Measurements from ENCODE around the gene CORO2B. TPM values are rescaled to one million over a fixed set of nuclear protein-coding genes. Genes with fewer than 3 reads are reported as not detected.

Gene CORO2B
- total and polyA plus RNA-seq, 2 experiments from 2014 or later, result 2.9 to 3.0 TPM

DNA sequence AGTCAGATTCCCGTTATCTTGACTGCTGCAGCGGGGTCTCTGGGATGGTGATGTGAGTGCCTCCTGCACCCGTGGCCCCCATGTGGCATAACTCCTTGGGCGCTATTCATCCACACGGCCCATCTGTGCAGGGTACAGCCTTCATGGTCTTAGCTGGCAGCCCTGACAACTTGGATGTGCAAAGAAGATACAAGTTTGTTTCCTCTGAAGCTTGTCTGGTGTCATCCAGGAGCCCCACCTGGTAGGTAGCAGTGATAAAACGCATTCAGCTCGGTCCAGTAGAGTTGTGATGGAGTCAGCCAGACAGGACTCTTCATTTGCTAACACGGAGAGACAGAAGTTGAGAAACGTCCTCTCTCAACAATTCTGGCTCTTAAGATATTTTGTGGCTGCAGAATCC lies 53.3 kb downstream of the CORO2B start:
- Histone ChIP-seq H3K27ac (no peak overlapping the region), H3K27me3 (no peaks in the 10 kb centered on the region), H3K4me1 (ENCODE audit: low read depth) (no peaks in the 10 kb centered on the region), H3K36me3 (no peaks in the 10 kb centered on the region), H3K4me3 (no peak overlapping the region), H3K9me3 (ENCODE audit: low read depth) (no peaks in the 10 kb centered on the region)
- no peak for DNase-seq (ENCODE audit: low read depth in 1 of 2, low spot score in 1 of 2)
- TF ChIP-seq, protein P1, sequence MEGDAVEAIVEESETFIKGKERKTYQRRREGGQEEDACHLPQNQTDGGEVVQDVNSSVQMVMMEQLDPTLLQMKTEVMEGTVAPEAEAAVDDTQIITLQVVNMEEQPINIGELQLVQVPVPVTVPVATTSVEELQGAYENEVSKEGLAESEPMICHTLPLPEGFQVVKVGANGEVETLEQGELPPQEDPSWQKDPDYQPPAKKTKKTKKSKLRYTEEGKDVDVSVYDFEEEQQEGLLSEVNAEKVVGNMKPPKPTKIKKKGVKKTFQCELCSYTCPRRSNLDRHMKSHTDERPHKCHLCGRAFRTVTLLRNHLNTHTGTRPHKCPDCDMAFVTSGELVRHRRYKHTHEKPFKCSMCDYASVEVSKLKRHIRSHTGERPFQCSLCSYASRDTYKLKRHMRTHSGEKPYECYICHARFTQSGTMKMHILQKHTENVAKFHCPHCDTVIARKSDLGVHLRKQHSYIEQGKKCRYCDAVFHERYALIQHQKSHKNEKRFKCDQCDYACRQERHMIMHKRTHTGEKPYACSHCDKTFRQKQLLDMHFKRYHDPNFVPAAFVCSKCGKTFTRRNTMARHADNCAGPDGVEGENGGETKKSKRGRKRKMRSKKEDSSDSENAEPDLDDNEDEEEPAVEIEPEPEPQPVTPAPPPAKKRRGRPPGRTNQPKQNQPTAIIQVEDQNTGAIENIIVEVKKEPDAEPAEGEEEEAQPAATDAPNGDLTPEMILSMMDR (IDR thresholded peaks at IDR 0.05; ENCODE audit: low read depth, low read length), result no peak

DNA sequence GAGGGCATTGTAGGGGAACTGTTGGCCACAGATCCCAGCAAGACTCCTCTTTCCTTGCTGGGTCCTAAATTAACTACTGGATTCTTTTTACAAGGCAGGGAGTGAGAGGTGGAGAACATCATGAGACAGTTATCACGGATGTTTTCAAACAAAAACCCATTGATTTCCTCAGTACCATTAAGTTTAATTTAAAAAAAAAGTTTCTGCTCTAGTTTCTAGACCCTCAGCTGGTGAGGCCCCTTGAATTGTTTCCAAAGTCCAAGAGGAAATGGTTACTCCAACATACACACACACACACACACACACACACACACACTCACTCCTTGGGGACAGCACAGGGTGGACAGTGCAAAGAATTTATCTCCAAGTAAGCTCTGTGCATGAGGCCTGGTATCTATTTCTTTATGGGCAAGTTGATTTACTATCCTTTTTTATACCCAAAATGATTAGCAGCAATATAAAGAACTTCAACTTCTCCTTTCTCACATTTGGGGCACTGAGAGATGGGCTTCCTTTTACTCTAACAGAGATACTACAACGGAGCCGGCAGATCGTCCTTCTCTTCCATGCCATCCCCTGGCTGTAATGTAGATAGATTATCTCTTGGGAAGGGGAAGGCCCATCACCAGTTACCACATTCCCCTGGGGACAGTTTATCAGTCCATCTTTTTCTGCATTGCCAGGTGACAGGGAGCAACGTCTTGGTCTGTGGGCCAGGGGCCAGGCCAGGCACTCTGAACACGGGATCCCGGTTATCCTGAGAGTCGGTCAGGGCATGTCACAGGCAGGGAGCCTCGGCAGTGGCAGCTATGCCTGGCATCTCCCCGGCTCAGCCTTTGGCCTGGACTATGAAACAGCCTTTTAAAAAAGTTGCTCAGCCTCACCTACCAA lies 54.7 kb downstream of the CORO2B start:
- TF ChIP-seq, protein P1 (IDR thresholded peaks at IDR 0.05; ENCODE audit: low read depth, low read length), result no peak
- peaks cover 2% of the 10 kb centered on the region for H3K4me1 ChIP-seq (ENCODE audit: low read depth)
- H3K9me3 ChIP-seq (ENCODE audit: low read depth), result no peaks in the 10 kb centered on the region
- no peak overlapping the region for H3K4me3 ChIP-seq
- no peaks in the 10 kb centered on the region for H3K27me3 ChIP-seq
- no peaks in the 10 kb centered on the region for H3K36me3 ChIP-seq
- no peak for DNase-seq (ENCODE audit: low read depth in 1 of 2, low spot score in 1 of 2)
- no peak overlapping the region for H3K27ac ChIP-seq

DNA sequence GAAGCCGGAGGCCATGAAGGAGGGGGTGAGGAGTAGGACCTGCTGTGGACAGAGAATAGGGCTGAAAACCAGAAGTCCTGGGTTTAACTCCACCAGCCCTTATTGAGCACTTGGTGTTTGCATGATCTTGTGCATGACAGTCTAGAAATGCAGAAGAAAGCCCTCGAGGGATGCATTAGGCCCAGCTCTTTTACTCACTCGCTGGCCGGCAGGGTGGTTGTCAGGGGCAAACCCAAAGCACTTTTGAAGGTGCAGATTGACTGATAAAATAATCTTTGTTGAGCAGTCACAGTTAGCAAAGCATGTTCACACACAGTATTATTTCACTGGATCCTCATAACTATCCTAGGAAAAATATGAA lies 55.3 kb downstream of the CORO2B start:
- no peak overlapping the region for H3K4me3 ChIP-seq
- TF ChIP-seq, protein P1 (IDR thresholded peaks at IDR 0.05; ENCODE audit: low read depth, low read length), result no peak
- no peak overlapping the region for H3K27ac ChIP-seq
- peaks cover 8% of the 10 kb centered on the region for H3K4me1 ChIP-seq (ENCODE audit: low read depth)
- no peaks in the 10 kb centered on the region for H3K36me3 ChIP-seq
- no peak for DNase-seq (ENCODE audit: low read depth in 1 of 2, low spot score in 1 of 2)
- H3K27me3 ChIP-seq, result no peaks in the 10 kb centered on the region
- no peaks in the 10 kb centered on the region for H3K9me3 ChIP-seq (ENCODE audit: low read depth)

DNA sequence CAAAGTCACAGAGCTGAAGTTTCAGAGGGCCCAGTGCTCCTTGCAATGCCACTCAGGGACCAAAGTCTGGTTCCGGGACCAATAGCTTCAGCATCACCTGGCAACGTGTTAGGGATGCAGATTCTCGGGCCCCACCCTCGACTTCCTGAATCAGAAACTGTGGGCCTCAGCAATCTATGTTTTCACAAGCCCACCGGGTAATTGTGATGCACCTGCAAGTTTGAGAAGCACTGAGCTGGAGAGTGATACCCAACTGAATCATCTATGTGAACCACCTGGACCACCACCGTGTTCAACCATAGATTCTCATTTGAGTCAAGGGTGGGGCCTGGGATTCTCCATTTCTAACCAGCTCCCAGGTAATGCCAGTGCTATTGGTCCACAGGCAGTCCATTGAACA lies 55.7 kb downstream of the CORO2B start:
- H3K9me3 ChIP-seq (ENCODE audit: low read depth), result no peaks in the 10 kb centered on the region
- no peaks in the 10 kb centered on the region for H3K27me3 ChIP-seq
- TF ChIP-seq, protein P1 (IDR thresholded peaks at IDR 0.05; ENCODE audit: low read depth, low read length), result no peak
- no peak overlapping the region for H3K4me3 ChIP-seq
- no peak overlapping the region for H3K27ac ChIP-seq
- H3K36me3 ChIP-seq, result no peaks in the 10 kb centered on the region
- peaks cover 9% of the 10 kb centered on the region for H3K4me1 ChIP-seq (ENCODE audit: low read depth)
- no peak for DNase-seq (ENCODE audit: low read depth in 1 of 2, low spot score in 1 of 2)

DNA sequence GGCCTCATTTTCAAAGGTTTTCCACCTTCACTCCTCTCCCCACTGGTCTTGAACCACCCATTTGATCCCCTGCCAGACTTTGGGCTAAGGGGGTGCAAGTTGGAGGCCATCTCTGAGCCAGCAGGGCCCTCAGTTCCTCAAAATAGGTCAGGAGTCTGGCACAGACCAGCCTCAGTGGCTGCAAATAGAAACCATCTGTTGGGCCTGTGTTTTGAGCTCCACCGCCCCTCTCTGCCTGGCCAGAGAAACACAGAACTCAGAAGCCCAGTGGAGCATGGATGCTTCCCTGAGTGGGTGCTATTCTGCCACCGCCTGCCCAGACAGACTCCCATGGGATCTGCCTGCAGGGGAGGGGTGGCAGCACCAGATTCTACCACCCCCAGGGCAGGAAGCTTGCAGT lies 56.3 kb downstream of the CORO2B start:
- Histone ChIP-seq H3K9me3 (ENCODE audit: low read depth) (no peaks in the 10 kb centered on the region), H3K27ac (no peak overlapping the region), H3K4me3 (no peak overlapping the region), H3K4me1 (ENCODE audit: low read depth) (peaks cover 9% of the 10 kb centered on the region), H3K27me3 (no peaks in the 10 kb centered on the region), H3K36me3 (no peaks in the 10 kb centered on the region)
- DNase-seq (ENCODE audit: low read depth in 1 of 2, low spot score in 1 of 2), result no peak
- TF ChIP-seq, protein P1 (IDR thresholded peaks at IDR 0.05; ENCODE audit: low read depth, low read length), result no peak

Data from cardiac muscle cell (in vitro differentiated cells and primary cell).